SH-SY5Y (cell line): Measurements from ENCODE around the gene GLMP.

Source experiments
- GATA2 ChIP-seq: IDR thresholded peaks from 2 replicates; pipeline ENCODE4 v1.6.1; 2011; ENCODE audit warnings: mild to moderate bottlenecking, low read depth, low read length
- GATA3 ChIP-seq: IDR thresholded peaks from 2 replicates; pipeline ENCODE4 v1.6.1; 2011; ENCODE audit warnings: low read depth, mild to moderate bottlenecking, low read length, moderate library complexity

DNA sequence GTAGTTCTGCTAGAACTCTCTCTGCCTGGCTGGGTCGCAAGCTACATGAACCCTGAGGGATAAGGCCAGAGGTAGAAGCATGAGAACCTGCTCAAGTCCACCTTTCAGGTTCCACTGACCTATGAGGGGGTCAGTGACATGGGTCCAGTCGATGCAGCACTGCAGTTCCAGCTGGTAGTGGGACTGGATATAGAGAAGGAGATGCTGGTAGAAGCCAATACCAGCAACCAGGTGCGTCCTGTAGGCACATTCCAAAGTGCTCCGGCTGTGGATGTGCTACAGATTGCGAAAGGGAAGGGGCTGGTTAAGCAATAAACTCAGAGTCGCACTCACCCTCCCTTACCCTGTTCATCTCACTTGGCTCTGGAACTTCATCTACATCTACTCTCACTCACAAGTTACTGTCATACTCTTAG is 18.5 kb downstream of the GLMP start:
- TF ChIP-seq GATA3 (no peak), GATA2 (no peak)
